Keratinocyte (primary cell): ENCODE results near the gene MAML2. TPM values are rescaled to one million over a fixed set of nuclear protein-coding genes. Genes with fewer than 3 reads are reported as not detected.

Experiments used
- DNase-seq: peaks from one replicate; pipeline ENCODE4 v3.0.0-alpha.2; 2011; ENCODE audit warnings: low read depth, missing footprints, low spot score
- FAIRE-seq: peaks from 2 replicates; lab custom pipeline; 2011; peaks lifted over from hg19 to GRCh38; lab: Jason Lieb, UNC
- H2AFZ ChIP-seq: 2 replicates; pipeline ENCODE4 v1.6.0; 2012; ENCODE audit warnings: low read length, control low read depth, inconsistent platforms; ENCODE audit not compliant: control insufficient read depth
- H3K27ac ChIP-seq: 2 replicates; pipeline ENCODE4 v1.5.1; 2011; ENCODE audit warnings: low read length; ENCODE audit not compliant: control insufficient read depth, insufficient read depth
- H3K27me3 ChIP-seq: 3 replicates; pipeline ENCODE4 v1.6.0; 2011; ENCODE audit warnings: low read length; ENCODE audit not compliant: control insufficient read depth, insufficient read depth; ENCODE audit errors: extremely low read depth
- H3K36me3 ChIP-seq, 2 experiments: 2 replicates in 1 of 2; 3 replicates in 1 of 2; pipeline ENCODE4 v1.5.1; 2011; ENCODE audit warnings: low read length in 2 of 2, mild to moderate bottlenecking in 1 of 2; ENCODE audit not compliant: control insufficient read depth in 2 of 2, insufficient read depth in 2 of 2; ENCODE audit errors: extremely low read depth in 1 of 2
- H3K4me1 ChIP-seq: 3 replicates; pipeline ENCODE4 v1.5.1; 2011; ENCODE audit warnings: low read length; ENCODE audit not compliant: control insufficient read depth, insufficient read depth; ENCODE audit errors: extremely low read depth
- H3K4me2 ChIP-seq: 3 replicates; pipeline ENCODE4 v1.6.0; 2011; ENCODE audit warnings: low read depth, low read length; ENCODE audit not compliant: control insufficient read depth, insufficient read depth; ENCODE audit errors: extremely low read depth
- H3K4me3 ChIP-seq, 3 experiments: fragments of 200-600 bp in 1 of 3; sonication (generic) in 1 of 3; 2 replicates in 2 of 3; 3 replicates in 1 of 3; pipeline ENCODE4 v1.5.1; 2011 to 2016; ENCODE audit warnings: low read length in 3 of 3, mild to moderate bottlenecking in 3 of 3, control low read depth in 2 of 3, inconsistent platforms in 1 of 3, low read depth in 1 of 3, mixed read lengths in 1 of 3, mixed run types in 1 of 3, moderate library complexity in 1 of 3; ENCODE audit not compliant: control insufficient read depth in 2 of 3, insufficient read depth in 2 of 3; ENCODE audit errors: extremely low read depth in 1 of 3
- H3K79me2 ChIP-seq: 2 replicates; pipeline ENCODE4 v1.6.0; 2012; ENCODE audit warnings: low read length; ENCODE audit not compliant: control insufficient read depth, insufficient read depth
- H3K9ac ChIP-seq: 3 replicates; pipeline ENCODE4 v1.6.0; 2011; ENCODE audit warnings: low read length; ENCODE audit not compliant: control insufficient read depth, insufficient read depth; ENCODE audit errors: extremely low read depth
- H3K9me1 ChIP-seq: 3 replicates; pipeline ENCODE4 v1.6.0; 2011; ENCODE audit warnings: low read length; ENCODE audit not compliant: control insufficient read depth, insufficient read depth; ENCODE audit errors: extremely low read depth
- H3K9me3 ChIP-seq: 2 replicates; pipeline ENCODE4 v1.5.1; 2012; ENCODE audit warnings: low read depth, low read length; ENCODE audit not compliant: control insufficient read depth
- H4K20me1 ChIP-seq: 3 replicates; pipeline ENCODE4 v1.6.0; 2011; ENCODE audit warnings: low read length; ENCODE audit not compliant: control insufficient read depth, insufficient read depth; ENCODE audit errors: extremely low read depth
- CTCF ChIP-seq, 3 experiments: IDR thresholded peaks in 1 of 3; conservative IDR thresholded peaks in 1 of 3; optimal IDR thresholded peaks in 1 of 3; 2 replicates in 2 of 3; 3 replicates in 1 of 3; pipeline versions ENCODE3 to v1.5.1; 2011; ENCODE audit warnings: low read length in 3 of 3, mild to moderate bottlenecking in 3 of 3, moderate library complexity in 2 of 3, control low read depth in 1 of 3, inconsistent platforms in 1 of 3; ENCODE audit not compliant: insufficient read depth in 2 of 3; ENCODE audit errors: extremely low read depth in 1 of 3
- EZH2 ChIP-seq: IDR thresholded peaks from one replicate; pipeline ENCODE4 v1.6.1; 2012; ENCODE audit warnings: inconsistent platforms, mild to moderate bottlenecking, low read length, moderate library complexity
- dilution Hi-C: fragments of 300-500 bp; cut with MboI; formaldehyde crosslinking; loops from one replicate; pipeline ENCODE4 v1.7.0; 2020; ENCODE audit warnings: low sequenced_read_pairs; ENCODE audit not compliant: extremely low pct_ligation_motif_present
- polyA plus RNA-seq, 5 experiments: library from polyadenylated mRNA; depleted of rRNA in 3 of 5; stranded (reverse) in 3 of 5; stranded (forward) in 1 of 5; unstranded in 1 of 5; fragments of >200 nt; gene quantifications; 1 replicate in 1 of 5; 2 replicates in 3 of 5; 3 replicates in 1 of 5; pipeline versions ENCODE4 v1.2.1 to v1.2.3, GENCODE V29; 2011 to 2012; ENCODE audit warnings: missing spikeins in 2 of 5, low read depth in 1 of 5, low replicate concordance in 1 of 5

The MAML2 gene
- polyA plus RNA-seq, 1 donor (not counting 4 experiments of a cell fraction or from before 2014, with no cell fraction given): 4.2 TPM

- H3K36me3 ChIP-seq: no peaks in the 10 kb centered on the region
- no peaks in the 10 kb centered on the region for H3K9me3 ChIP-seq
- peaks cover 39% of the 10 kb centered on the region for H3K4me1 ChIP-seq
- H3K79me2 ChIP-seq: no peaks in the 10 kb centered on the region
- H3K4me2 ChIP-seq: peak overlapping the region; percentile 86
- no peak for FAIRE-seq
- peak overlapping the region; percentile 89 for H3K27ac ChIP-seq
- H3K4me3 ChIP-seq: peak overlapping the region in 1 of 3 experiments; percentile 4
- DNase-seq: no peak
- peaks cover 4% of the 10 kb centered on the region for H3K9me1 ChIP-seq
- TF ChIP-seq EZH2: no peak
- no peak for TF ChIP-seq CTCF (optimal IDR thresholded peaks at IDR 0.05 in 1 of 3, IDR thresholded peaks at IDR 0.05 in 1 of 3, conservative IDR thresholded peaks at IDR 0.05 in 1 of 3; ENCODE audit: extremely low read depth in 1 of 3, insufficient read depth in 2 of 3, low read length in 3 of 3)
- dilution Hi-C loops: no loop called here
- H3K9ac ChIP-seq: peak overlapping the region; percentile 61
- no peak overlapping the region for H2AFZ ChIP-seq
- no peaks in the 10 kb centered on the region for H4K20me1 ChIP-seq
- no peaks in the 10 kb centered on the region for H3K27me3 ChIP-seq
Measured at GRCh38 chr11:96156379-96156722, 186.6 kb downstream of the MAML2 start.

- no peaks in the 10 kb centered on the region for H3K9me3 ChIP-seq
- TF ChIP-seq EZH2: no peak
- peak in 2 of 3 experiments; percentile 12 to 31 for TF ChIP-seq CTCF (optimal IDR thresholded peaks at IDR 0.05 in 1 of 3, IDR thresholded peaks at IDR 0.05 in 1 of 3, conservative IDR thresholded peaks at IDR 0.05 in 1 of 3; ENCODE audit: extremely low read depth in 1 of 3, insufficient read depth in 2 of 3, low read length in 3 of 3)
- no peaks in the 10 kb centered on the region for H3K36me3 ChIP-seq
- dilution Hi-C loops: no loop called here
- peak overlapping the region; percentile 89 for H3K27ac ChIP-seq
- H3K9ac ChIP-seq: peak overlapping the region; percentile 61
- peaks cover 39% of the 10 kb centered on the region for H3K4me1 ChIP-seq
- no peaks in the 10 kb centered on the region for H4K20me1 ChIP-seq
- H3K4me2 ChIP-seq: peak overlapping the region; percentile 86
- H3K9me1 ChIP-seq: peaks cover 4% of the 10 kb centered on the region
- peak overlapping the region in 2 of 3 experiments; percentile 42 to 43 for H3K4me3 ChIP-seq
- no peaks in the 10 kb centered on the region for H3K27me3 ChIP-seq
- DNase-seq (peak; percentile 60), FAIRE-seq (peak; percentile 43)
- H2AFZ ChIP-seq: peak overlapping the region; percentile 72
- no peaks in the 10 kb centered on the region for H3K79me2 ChIP-seq
Measured at GRCh38 chr11:96155627-96156378, 187.2 kb downstream of the MAML2 start.
